B cell (primary cell): ENCODE measurements around the gene PLA2G2F. TPM values are rescaled to one million over a fixed set of nuclear protein-coding genes. Genes with fewer than 3 reads are reported as not detected.

ENCODE experiments used
- ATAC-seq: fragments of 200-7000 bp; cut with Tn5 transposase; one replicate; pipeline ENCODE4 v1.10.0; 2021; ENCODE audit warnings: low read depth, mild to moderate bottlenecking, moderate number of reproducible peaks, moderate library complexity
- CTCF ChIA-PET: fragments of 350-600 bp; sonication (Branson Sonifier 250); formaldehyde crosslinking; loops from one replicate; lab custom pipeline; 2021; ENCODE audit warnings: antibody characterized with exemption, inconsistent platforms; lab: Charles Lee
- POLR2A ChIA-PET: fragments of 350-600 bp; sonication (Branson Sonifier 250); formaldehyde crosslinking; loops from one replicate; lab custom pipeline; 2021; ENCODE audit warnings: antibody characterized with exemption; lab: Charles Lee
- DNase-seq: peaks from one replicate; pipeline ENCODE4 v3.0.0; 2013
- H2AFZ ChIP-seq: 2 replicates; pipeline ENCODE4 v1.6.1; 2012; ENCODE audit warnings: mild to moderate bottlenecking, low read depth, low read length; ENCODE audit not compliant: insufficient read depth, poor library complexity, severe bottlenecking
- H3K27ac ChIP-seq, 2 donors: 1 replicate in 1 of 2; 2 replicates in 1 of 2; pipeline ENCODE4 v1.5.1; 2012 to 2013; ENCODE audit warnings: low read length in 2 of 2, mild to moderate bottlenecking in 2 of 2, moderate library complexity in 1 of 2
- H3K27me3 ChIP-seq, 4 experiments: fragments of 200-600 bp in 1 of 4; sonication (generic) in 1 of 4; replicated peaks in 1 of 4; 1 replicate in 2 of 4; 2 replicates in 2 of 4; pipeline versions ENCODE4 v1.6.1 to v1.7.0; 2013 to 2016; ENCODE audit warnings: low read length in 3 of 4, mild to moderate bottlenecking in 2 of 4, mixed read lengths in 1 of 4, moderate library complexity in 1 of 4; ENCODE audit not compliant: insufficient read depth in 4 of 4, control insufficient read depth in 3 of 4; ENCODE audit errors: control extremely low read depth in 1 of 4
- H3K36me3 ChIP-seq, 2 experiments: replicated peaks in 1 of 2; 1 replicate in 1 of 2; 2 replicates in 1 of 2; pipeline versions ENCODE4 v1.6.1 to v1.7.1; 2013; ENCODE audit warnings: low read length in 1 of 2; ENCODE audit not compliant: insufficient read depth in 2 of 2, control insufficient read depth in 1 of 2; ENCODE audit errors: control extremely low read depth in 1 of 2, extremely low read depth in 1 of 2
- H3K4me1 ChIP-seq, 2 donors: fragments of 200-600 bp in 1 of 2; sonication (generic) in 1 of 2; 1 replicate in 1 of 2; 2 replicates in 1 of 2; pipeline versions ENCODE4 v1.5.1 to v1.6.1; 2013 to 2017; ENCODE audit warnings: low read length in 2 of 2; ENCODE audit not compliant: control insufficient read depth in 2 of 2, insufficient read depth in 2 of 2
- H3K4me2 ChIP-seq: replicated peaks from 2 replicates; pipeline ENCODE3; 2012; ENCODE audit warnings: mild to moderate bottlenecking, low read depth, low read length; ENCODE audit not compliant: poor library complexity, severe bottlenecking
- H3K4me3 ChIP-seq, 5 experiments: fragments of 200-600 bp in 1 of 5; sonication (generic) in 1 of 5; 1 replicate in 3 of 5; 2 replicates in 2 of 5; pipeline versions ENCODE4 v1.5.1 to v1.7.0; 2011 to 2016; ENCODE audit warnings: low read length in 4 of 5, mild to moderate bottlenecking in 4 of 5, low read depth in 2 of 5, control low read depth in 1 of 5, moderate library complexity in 1 of 5; ENCODE audit not compliant: insufficient read depth in 1 of 5; ENCODE audit errors: control extremely low read depth in 1 of 5, extremely low read depth in 1 of 5
- H3K79me2 ChIP-seq: fragments of 200-600 bp; sonication (generic); one replicate; pipeline ENCODE4 v1.6.0; 2016; ENCODE audit warnings: low read length; ENCODE audit not compliant: control insufficient read depth, insufficient read depth
- H3K9ac ChIP-seq: fragments of 200-600 bp; sonication (generic); 2 replicates; pipeline ENCODE4 v1.6.1; 2017; ENCODE audit warnings: mild to moderate bottlenecking, low read length, moderate library complexity
- H3K9me3 ChIP-seq, 3 donors: one replicate each; pipeline versions ENCODE4 v1.6.1 to v1.7.1; 2013; ENCODE audit warnings: low read length in 2 of 3; ENCODE audit not compliant: control insufficient read depth in 2 of 3, insufficient read depth in 1 of 3; ENCODE audit errors: control extremely low read depth in 1 of 3
- H4K20me1 ChIP-seq: 2 replicates; pipeline ENCODE4 v1.6.0; 2012; ENCODE audit warnings: mild to moderate bottlenecking, low read length; ENCODE audit not compliant: insufficient read depth, control insufficient read depth, poor library complexity, severe bottlenecking
- H3K27ac Mint-ChIP-seq: one replicate; pipeline ENCODE4 v1.8.0; 2021; ENCODE audit warnings: mixed read lengths
- H3K27me3 Mint-ChIP-seq: one replicate; pipeline ENCODE4 v1.8.0; 2021; ENCODE audit warnings: mixed read lengths
- H3K4me1 Mint-ChIP-seq: one replicate; pipeline ENCODE4 v1.8.0; 2021; ENCODE audit warnings: mixed read lengths
- H3K4me3 Mint-ChIP-seq: one replicate; pipeline ENCODE4 v1.8.0; 2021; ENCODE audit warnings: mixed read lengths
- H3K9me3 Mint-ChIP-seq: one replicate; pipeline ENCODE4 v1.8.0; 2022; ENCODE audit warnings: mixed read lengths; ENCODE audit not compliant: insufficient read depth
- CTCF ChIP-seq: fragments of 200-600 bp; IDR thresholded peaks from one replicate; pipeline ENCODE4 v1.8.0; 2022; ENCODE audit warnings: antibody characterized with exemption, mild to moderate bottlenecking
- EZH2 ChIP-seq: IDR thresholded peaks from 2 replicates; pipeline ENCODE4 v1.6.1; 2012; ENCODE audit warnings: borderline replicate concordance, low read depth, mild to moderate bottlenecking, moderate library complexity, low read length; ENCODE audit not compliant: insufficient read depth, poor library complexity, severe bottlenecking
- WGBS: methylation state at CpG from one replicate; pipeline ENCODE4 v1.1.5; 2013; ENCODE audit warnings: missing lambda C conversion rate; ENCODE audit not compliant: insufficient coverage; 5-methylcytosine and 5-hydroxymethylcytosine counted together
- intact Hi-C: fragments of 100-400 bp; cut with micrococcal nuclease; formaldehyde crosslinking; loops from one replicate; pipeline ENCODE4 v1.10.0; 2022
- polyA plus RNA-seq: library from polyadenylated mRNA; depleted of rRNA; stranded (reverse); fragments of >200 nt; gene quantifications from 2 replicates; pipeline ENCODE4 v1.2.3, GENCODE V29; 2012
- total RNA-seq, 2 donors: library from RNA; stranded (reverse); fragments of 120-200 nt in 1 of 2; gene quantifications; 1 replicate in 1 of 2; 2 replicates in 1 of 2; pipeline versions ENCODE4 v1.2.3 to v1.2.4, GENCODE V29; 2013 to 2022

PLA2G2F gene
- total and polyA plus RNA-seq, 2 donors (not counting 1 experiment from before 2014, with no cell fraction given), result not detected

DNA sequence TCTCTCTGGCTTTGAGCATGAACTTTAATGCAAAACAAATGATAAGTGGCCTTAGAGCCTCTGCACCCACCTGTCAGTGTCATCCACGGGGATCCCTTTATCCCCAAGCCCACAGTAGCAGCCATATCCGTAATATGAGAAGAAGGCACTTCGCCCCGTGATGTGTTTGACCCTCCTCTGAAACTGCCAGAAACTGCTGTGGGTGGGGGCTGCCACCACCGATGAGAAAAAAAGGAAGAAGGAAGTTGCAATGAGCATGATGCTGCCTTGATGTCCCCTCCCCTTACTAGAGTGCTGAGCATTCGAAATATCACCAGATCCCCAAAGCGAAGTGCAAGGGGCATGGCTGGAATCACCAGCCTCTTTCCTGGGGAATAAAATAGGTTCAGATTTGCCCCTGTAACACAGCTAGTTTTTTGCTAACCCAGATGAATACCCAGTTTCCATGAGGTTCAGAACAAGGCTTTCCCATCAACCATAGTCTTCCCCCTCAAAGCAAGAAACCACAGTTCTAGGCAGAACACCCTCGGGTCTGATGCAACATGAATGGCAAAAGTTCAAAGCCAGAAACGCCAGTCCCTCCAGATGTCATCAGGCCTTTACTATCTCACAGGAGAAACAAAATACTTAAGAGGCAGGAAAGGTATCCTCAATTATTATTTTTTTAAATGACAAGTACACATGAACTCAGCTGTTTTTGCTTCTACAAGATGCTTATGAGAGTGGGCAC lies 36.0 kb downstream of the PLA2G2F start:
- DNase-seq (no peak), ATAC-seq (no peak)
- Histone ChIP-seq H3K4me1 (peaks cover 14 to 23% of the 10 kb centered on the region in 2 donors), H3K9ac (no peak overlapping the region), H3K27me3 (peaks cover 0 to 7% (median 0%) of the 10 kb centered on the region in 4 experiments), H3K36me3 (no peaks in the 10 kb centered on the region), H3K4me2 (no peak overlapping the region), H2AFZ (no peak overlapping the region), H3K27ac (no peak overlapping the region), H3K79me2 (no peaks in the 10 kb centered on the region), H4K20me1 (no peaks in the 10 kb centered on the region), H3K4me3 (no peak overlapping the region), H3K9me3 (peaks cover 1 to 35% (median 7%) of the 10 kb centered on the region in 3 donors)
- H3K4me3 Mint-ChIP-seq, result no peak overlapping the region
- CTCF ChIA-PET, result interaction anchor here (0.5 to 5.0 kb wide), 2 partner anchors 22 to 96 kb away, joined by 5 to 29 read pairs; no protein-coding TSS in a partner anchor
- POLR2A ChIA-PET, result no interaction called here
- no peak overlapping the region for H3K27ac Mint-ChIP-seq
- no peak for TF ChIP-seq EZH2
- TF ChIP-seq CTCF, result no peak
- intact Hi-C loops, result no loop called here
- H3K9me3 Mint-ChIP-seq, result peaks cover 2% of the 10 kb centered on the region
- WGBS, result no CpG with 5 or more reads among the region's 9 CpGs
- peaks cover under 1% of the 10 kb centered on the region for H3K27me3 Mint-ChIP-seq
- peaks cover 22% of the 10 kb centered on the region for H3K4me1 Mint-ChIP-seq
